ENCODE results near the gene NAPB. TPM values are rescaled to one million over a fixed set of nuclear protein-coding genes. Genes with fewer than 3 reads are reported as not detected.

Gene NAPB
- total and polyA plus RNA-seq, 7 donors: 1.8 to 12.3 (median 3.0) TPM

- H3K9me3 ChIP-seq: no peaks in the 10 kb centered on the region
- DNase-seq (no peak), ATAC-seq (no peak)
- WGBS, 3 donors: 74 to 82% (median 80%) methylated on average over 5 of the region's 5 CpGs
- H3K27ac ChIP-seq: no peak overlapping the region
- H3K27me3 ChIP-seq (ENCODE audit: insufficient read depth in 3 of 3, low read length in 2 of 3): no peaks in the 10 kb centered on the region
- TF ChIP-seq CTCF (IDR thresholded peaks at IDR 0.05): no peak
- peaks cover 31% of the 10 kb centered on the region for H3K4me1 ChIP-seq
- H3K4me3 ChIP-seq: no peak overlapping the region
- intact Hi-C loops (cut with DNase I): no loop called here
- H3K36me3 ChIP-seq (ENCODE audit: insufficient read depth in 1 of 2, low read depth in 1 of 2): no peaks in the 10 kb centered on the region
Observed at GRCh38 chr20:23403751-23404150, 17.5 kb downstream of the NAPB start.

GRCh38 chr20:23401051-23401450 lies 20.2 kb downstream of the NAPB start:
- no peak overlapping the region for H3K4me3 ChIP-seq
- peaks cover 32% of the 10 kb centered on the region for H3K4me1 ChIP-seq
- no peak for DNase-seq
- peak overlapping the region; percentile 1 for H3K27ac ChIP-seq
- ATAC-seq: peak in 2 of 4 donors; percentile 32 to 59
- 34 to 49% (median 36%) methylated on average over 5 of the region's 5 CpGs for WGBS, 3 donors
- H3K36me3 ChIP-seq (ENCODE audit: insufficient read depth in 1 of 2, low read depth in 1 of 2): no peaks in the 10 kb centered on the region
- no peaks in the 10 kb centered on the region for H3K9me3 ChIP-seq
- TF ChIP-seq CTCF (IDR thresholded peaks at IDR 0.05): no peak
- intact Hi-C loops (cut with DNase I): no loop called here
- H3K27me3 ChIP-seq (ENCODE audit: insufficient read depth in 3 of 3, low read length in 2 of 3): no peaks in the 10 kb centered on the region

- 59 to 75% (median 60%) methylated on average over 6 of the region's 6 CpGs for WGBS, 3 donors
- no peak for TF ChIP-seq CTCF (IDR thresholded peaks at IDR 0.05)
- intact Hi-C loops (cut with DNase I): loop anchor here in 1 of 2 donors (5.0 kb wide), 1 partner anchor 37 kb away; the partner anchor contains the start of gene GZF1
- peak in 1 of 4 donors; percentile 54 for ATAC-seq
- Histone ChIP-seq H3K27ac (no peak overlapping the region), H3K9me3 (no peaks in the 10 kb centered on the region), H3K4me1 (peaks cover 38% of the 10 kb centered on the region), H3K36me3 (ENCODE audit: insufficient read depth in 1 of 2, low read depth in 1 of 2) (no peaks in the 10 kb centered on the region), H3K4me3 (no peak overlapping the region), H3K27me3 (ENCODE audit: insufficient read depth in 3 of 3, low read length in 2 of 3) (no peaks in the 10 kb centered on the region)
- DNase-seq: no peak
Observed at GRCh38 chr20:23399568-23400241, 21.6 kb downstream of the NAPB start.

- no peak overlapping the region for H3K4me3 ChIP-seq
- H3K4me1 ChIP-seq: peaks cover 43% of the 10 kb centered on the region
- DNase-seq (no peak), ATAC-seq (no peak)
- WGBS, 3 donors: 78 to 83% (median 80%) methylated on average over 2 of the region's 2 CpGs
- H3K27me3 ChIP-seq (ENCODE audit: insufficient read depth in 3 of 3, low read length in 2 of 3): no peaks in the 10 kb centered on the region
- intact Hi-C loops (cut with DNase I): loop anchor here in 1 of 2 donors (5.0 kb wide), 1 partner anchor 36 kb away; the partner anchor contains the start of gene GZF1
- no peaks in the 10 kb centered on the region for H3K9me3 ChIP-seq
- H3K27ac ChIP-seq: no peak overlapping the region
- H3K36me3 ChIP-seq (ENCODE audit: insufficient read depth in 1 of 2, low read depth in 1 of 2): peaks cover 0 to 17% of the 10 kb centered on the region in 2 donors
- no peak for TF ChIP-seq CTCF (IDR thresholded peaks at IDR 0.05)
Observed at GRCh38 chr20:23397961-23398360, 23.3 kb downstream of the NAPB start.

Measured in psoas muscle (tissue), 8 donors.